Lower leg skin (tissue), 4 donors: ENCODE data around the gene RERE. TPM values are rescaled to one million over a fixed set of nuclear protein-coding genes. Genes with fewer than 3 reads are reported as not detected.

ENCODE experiments used
- DNase-seq, 2 donors: peaks; one replicate each; pipeline ENCODE4 v3.0.0-alpha.2; 2019; ENCODE audit warnings: low spot score in 2 of 2
- H3K4me3 ChIP-seq: fragments of 200-600 bp; sonication (generic); 2 replicates; pipeline ENCODE4 v1.5.1; 2017; ENCODE audit warnings: mild to moderate bottlenecking, low read depth; ENCODE audit not compliant: poor library complexity, severe bottlenecking
- POLR2A ChIP-seq, 2 donors: fragments of 450-650 bp; IDR thresholded peaks; one replicate each; pipeline ENCODE4 v1.6.1; 2016 to 2017; ENCODE audit warnings: antibody characterized with exemption in 2 of 2, mild to moderate bottlenecking in 1 of 2, moderate library complexity in 1 of 2
- WGBS, 2 donors: methylation state at CpG; one replicate each; pipeline ENCODE4 v1.1.5; 2018; 5-methylcytosine and 5-hydroxymethylcytosine counted together
- intact Hi-C: fragments of 100-400 bp; cut with DNase I; formaldehyde crosslinking; loops from one replicate; pipeline ENCODE4 v1.15.0; 2023; ENCODE audit warnings: low total_unique reads
- total RNA-seq, 4 donors: library from RNA; depleted of rRNA; stranded (reverse); fragments of >200 nt; gene quantifications; one replicate each; pipeline ENCODE4 v1.1.0, GENCODE V29; 2016
- TF ChIP-seq, protein P1 (sequence below), 3 donors: fragments of 450-650 bp; IDR thresholded peaks; one replicate each; pipeline ENCODE4 v1.5.1; 2016; ENCODE audit warnings: antibody characterized with exemption in 3 of 3, mild to moderate bottlenecking in 3 of 3, moderate library complexity in 2 of 3

RERE gene
- total RNA-seq, 4 donors from 2014 or later: 41.0 to 84.9 (median 76.8) TPM

DNA sequence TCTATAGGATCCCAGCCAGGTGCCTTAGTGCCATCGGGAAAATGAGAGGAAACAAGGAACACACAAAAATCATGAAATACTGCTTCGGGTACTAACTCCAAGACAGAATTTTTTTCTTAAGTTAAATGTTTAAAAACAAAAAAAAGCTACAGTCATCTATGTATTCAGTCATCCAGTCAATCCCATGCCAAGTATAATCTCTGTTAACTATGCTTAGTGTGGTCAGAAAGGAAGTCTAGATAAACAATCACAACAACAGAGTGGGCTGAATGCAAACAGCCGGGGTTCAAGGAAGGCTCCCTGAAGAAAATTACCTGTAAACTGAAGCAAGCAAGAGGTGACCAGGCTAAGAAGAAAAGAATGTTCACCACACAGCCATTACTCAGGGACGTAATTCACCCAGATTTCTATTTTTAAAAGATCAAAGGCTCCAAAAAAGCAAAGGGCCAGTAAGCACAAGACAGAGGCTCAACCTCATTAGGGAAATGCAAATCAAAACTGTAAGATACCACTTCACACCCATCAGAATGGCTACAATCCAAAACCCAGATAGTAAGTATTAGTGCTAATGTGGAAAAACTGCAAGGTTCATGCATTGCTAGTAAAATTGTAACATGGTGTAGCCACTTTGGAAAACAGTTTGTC, 53.0 kb downstream of the RERE start:
- intact Hi-C loops: no loop called here
- TF ChIP-seq POLR2A (IDR thresholded peaks at IDR 0.05): no peak
- TF ChIP-seq, protein P1, sequence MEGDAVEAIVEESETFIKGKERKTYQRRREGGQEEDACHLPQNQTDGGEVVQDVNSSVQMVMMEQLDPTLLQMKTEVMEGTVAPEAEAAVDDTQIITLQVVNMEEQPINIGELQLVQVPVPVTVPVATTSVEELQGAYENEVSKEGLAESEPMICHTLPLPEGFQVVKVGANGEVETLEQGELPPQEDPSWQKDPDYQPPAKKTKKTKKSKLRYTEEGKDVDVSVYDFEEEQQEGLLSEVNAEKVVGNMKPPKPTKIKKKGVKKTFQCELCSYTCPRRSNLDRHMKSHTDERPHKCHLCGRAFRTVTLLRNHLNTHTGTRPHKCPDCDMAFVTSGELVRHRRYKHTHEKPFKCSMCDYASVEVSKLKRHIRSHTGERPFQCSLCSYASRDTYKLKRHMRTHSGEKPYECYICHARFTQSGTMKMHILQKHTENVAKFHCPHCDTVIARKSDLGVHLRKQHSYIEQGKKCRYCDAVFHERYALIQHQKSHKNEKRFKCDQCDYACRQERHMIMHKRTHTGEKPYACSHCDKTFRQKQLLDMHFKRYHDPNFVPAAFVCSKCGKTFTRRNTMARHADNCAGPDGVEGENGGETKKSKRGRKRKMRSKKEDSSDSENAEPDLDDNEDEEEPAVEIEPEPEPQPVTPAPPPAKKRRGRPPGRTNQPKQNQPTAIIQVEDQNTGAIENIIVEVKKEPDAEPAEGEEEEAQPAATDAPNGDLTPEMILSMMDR (IDR thresholded peaks at IDR 0.05): no peak
- H3K4me3 ChIP-seq: no peak overlapping the region
- 52 to 62% methylated on average over 4 of the region's 4 CpGs for WGBS, 2 donors
- DNase-seq: no peak

DNA sequence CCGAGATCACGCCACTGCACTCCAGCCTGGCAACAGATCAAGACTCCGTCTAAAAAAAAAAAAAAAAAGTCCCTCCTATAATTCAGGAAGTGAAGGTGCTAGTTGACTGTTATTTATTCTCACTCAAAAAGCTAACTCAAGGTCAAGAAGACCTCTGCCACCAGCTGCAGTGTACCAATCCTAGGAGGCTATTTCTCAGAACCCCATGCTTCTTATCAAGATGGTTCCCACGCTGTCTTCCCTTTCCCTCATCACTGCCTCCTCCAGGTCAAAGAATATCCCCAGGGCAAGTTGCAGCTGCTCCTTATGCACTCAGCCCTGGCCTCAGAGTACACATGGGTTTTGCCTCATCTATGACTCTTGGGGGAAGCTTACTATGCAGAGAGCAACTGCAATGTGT, 53.6 kb downstream of the RERE start:
- 73 to 76% methylated on average over 4 of the region's 4 CpGs for WGBS, 2 donors

GRCh38 chr1:8754993-8755392, 62.4 kb downstream of the RERE start:
- no peak for DNase-seq
- H3K4me3 ChIP-seq: no peak overlapping the region
- intact Hi-C loops: no loop called here
- TF ChIP-seq, protein P1 (IDR thresholded peaks at IDR 0.05): no peak
- 82 to 85% methylated on average over 2 of the region's 2 CpGs for WGBS, 2 donors

More for the DNA sequence above, 53.6 kb downstream of the RERE start:
- DNase-seq: no peak
- no peak overlapping the region for H3K4me3 ChIP-seq
- intact Hi-C loops: no loop called here
- TF ChIP-seq, protein P1 (IDR thresholded peaks at IDR 0.05): no peak
- no peak for TF ChIP-seq POLR2A (IDR thresholded peaks at IDR 0.05)

GRCh38 chr1:8754247-8754650, 63.2 kb downstream of the RERE start:
- no peak for DNase-seq
- 76 to 79% methylated on average over 1 of the region's 1 CpG for WGBS, 2 donors
- no peak overlapping the region for H3K4me3 ChIP-seq
- intact Hi-C loops: no loop called here
- no peak for TF ChIP-seq POLR2A (IDR thresholded peaks at IDR 0.05)
- TF ChIP-seq, protein P1 (IDR thresholded peaks at IDR 0.05): no peak

DNA sequence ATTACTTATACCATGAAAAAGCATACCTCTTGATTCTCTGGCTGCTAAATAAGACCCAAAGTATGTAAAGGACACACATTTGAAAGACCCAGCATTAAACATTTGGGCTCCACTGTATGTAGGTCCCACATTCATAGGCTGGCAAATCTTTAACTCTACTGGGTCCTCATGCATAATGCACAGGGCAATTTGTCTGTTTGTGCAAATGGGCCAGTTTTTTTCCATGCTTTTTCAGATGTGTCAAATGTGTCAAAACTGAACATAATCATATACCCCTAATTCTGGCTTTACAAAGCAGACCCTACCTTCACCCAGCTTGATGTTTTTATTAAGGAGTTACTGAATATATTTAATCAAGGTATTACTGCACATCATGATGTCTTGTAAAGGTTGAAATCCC, 63.7 kb downstream of the RERE start:
- intact Hi-C loops: no loop called here
- DNase-seq: no peak
- H3K4me3 ChIP-seq: no peak overlapping the region
- no peak for TF ChIP-seq POLR2A (IDR thresholded peaks at IDR 0.05)
- TF ChIP-seq, protein P1 (IDR thresholded peaks at IDR 0.05): no peak
